ENCODE results near the gene KRT74. TPM values are rescaled to one million over a fixed set of nuclear protein-coding genes. Genes with fewer than 3 reads are reported as not detected.

The KRT74 gene
- polyA plus RNA-seq, 1 donor (not counting 4 experiments of a cell fraction or from before 2014, with no cell fraction given): 0.17 TPM

DNA sequence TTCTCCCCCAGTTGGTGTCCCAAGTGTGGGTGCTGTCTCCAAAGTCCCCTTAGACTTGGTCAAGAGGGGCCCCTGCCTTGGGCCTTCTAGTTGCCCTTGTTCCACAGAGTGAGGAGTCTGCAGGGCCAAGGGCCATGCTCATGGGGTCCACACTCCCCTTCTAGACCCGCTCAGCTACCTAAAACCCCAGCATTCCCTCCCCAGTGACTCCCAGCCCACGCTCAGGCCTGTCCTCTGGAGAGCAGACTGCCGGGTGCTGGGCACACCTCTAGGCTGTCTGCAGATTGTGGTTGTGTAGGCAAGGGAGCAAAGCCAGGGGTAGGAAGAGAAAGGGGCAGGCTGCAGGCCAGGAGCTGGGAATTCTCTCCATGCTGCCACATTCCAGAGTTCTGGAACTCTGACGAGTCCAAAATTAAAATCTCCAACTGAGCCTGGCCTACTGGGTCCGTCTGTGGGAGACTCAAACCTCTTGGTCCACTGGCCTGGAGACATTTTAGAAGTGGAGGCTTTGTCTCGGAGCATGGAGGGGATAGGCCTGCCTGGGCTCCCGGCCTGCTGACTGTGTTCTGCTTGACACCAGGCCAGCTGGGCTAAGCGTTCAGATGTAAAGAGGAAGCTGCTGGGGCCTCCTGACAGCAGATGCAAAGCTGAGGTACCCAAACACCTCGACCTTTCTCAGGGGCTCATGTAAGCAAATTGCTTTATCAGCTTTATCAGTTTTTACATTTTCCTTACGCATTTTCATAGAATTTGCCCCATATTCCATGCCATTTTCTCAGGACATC lies 39.8 kb downstream of the KRT74 start:
- H3K4me1 ChIP-seq (ENCODE audit: control insufficient read depth, extremely low read depth, insufficient read depth, low read length): peaks cover 12% of the 10 kb centered on the region
- no peak overlapping the region for H3K9ac ChIP-seq (ENCODE audit: control insufficient read depth, extremely low read depth, insufficient read depth, low read length)
- no peak for TF ChIP-seq EZH2 (IDR thresholded peaks at IDR 0.05; ENCODE audit: low read length)
- TF ChIP-seq, protein P1, sequence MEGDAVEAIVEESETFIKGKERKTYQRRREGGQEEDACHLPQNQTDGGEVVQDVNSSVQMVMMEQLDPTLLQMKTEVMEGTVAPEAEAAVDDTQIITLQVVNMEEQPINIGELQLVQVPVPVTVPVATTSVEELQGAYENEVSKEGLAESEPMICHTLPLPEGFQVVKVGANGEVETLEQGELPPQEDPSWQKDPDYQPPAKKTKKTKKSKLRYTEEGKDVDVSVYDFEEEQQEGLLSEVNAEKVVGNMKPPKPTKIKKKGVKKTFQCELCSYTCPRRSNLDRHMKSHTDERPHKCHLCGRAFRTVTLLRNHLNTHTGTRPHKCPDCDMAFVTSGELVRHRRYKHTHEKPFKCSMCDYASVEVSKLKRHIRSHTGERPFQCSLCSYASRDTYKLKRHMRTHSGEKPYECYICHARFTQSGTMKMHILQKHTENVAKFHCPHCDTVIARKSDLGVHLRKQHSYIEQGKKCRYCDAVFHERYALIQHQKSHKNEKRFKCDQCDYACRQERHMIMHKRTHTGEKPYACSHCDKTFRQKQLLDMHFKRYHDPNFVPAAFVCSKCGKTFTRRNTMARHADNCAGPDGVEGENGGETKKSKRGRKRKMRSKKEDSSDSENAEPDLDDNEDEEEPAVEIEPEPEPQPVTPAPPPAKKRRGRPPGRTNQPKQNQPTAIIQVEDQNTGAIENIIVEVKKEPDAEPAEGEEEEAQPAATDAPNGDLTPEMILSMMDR (optimal IDR thresholded peaks at IDR 0.05 in 1 of 3, IDR thresholded peaks at IDR 0.05 in 1 of 3, conservative IDR thresholded peaks at IDR 0.05 in 1 of 3; ENCODE audit: extremely low read depth in 1 of 3, insufficient read depth in 2 of 3, low read length in 3 of 3): no peak
- H3K4me2 ChIP-seq (ENCODE audit: control insufficient read depth, extremely low read depth, insufficient read depth, low read depth, low read length): no peak overlapping the region
- FAIRE-seq (no peak), DNase-seq (ENCODE audit: low read depth, low spot score) (no peak)
- no peak overlapping the region for H3K4me3 ChIP-seq (ENCODE audit: control insufficient read depth in 2 of 3, extremely low read depth in 1 of 3, insufficient read depth in 2 of 3, low read depth in 1 of 3, low read length in 3 of 3)
- H4K20me1 ChIP-seq (ENCODE audit: control insufficient read depth, extremely low read depth, insufficient read depth, low read length): no peaks in the 10 kb centered on the region
- H2AFZ ChIP-seq (ENCODE audit: control insufficient read depth, low read length): no peak overlapping the region
- H3K27me3 ChIP-seq (ENCODE audit: control insufficient read depth, extremely low read depth, insufficient read depth, low read length): no peaks in the 10 kb centered on the region
- H3K36me3 ChIP-seq (ENCODE audit: control insufficient read depth in 2 of 2, extremely low read depth in 1 of 2, insufficient read depth in 2 of 2, low read length in 2 of 2): no peaks in the 10 kb centered on the region
- H3K9me1 ChIP-seq (ENCODE audit: control insufficient read depth, extremely low read depth, insufficient read depth, low read length): no peaks in the 10 kb centered on the region
- H3K79me2 ChIP-seq (ENCODE audit: control insufficient read depth, insufficient read depth, low read length): no peaks in the 10 kb centered on the region
- H3K9me3 ChIP-seq (ENCODE audit: control insufficient read depth, low read depth, low read length): no peaks in the 10 kb centered on the region
- H3K27ac ChIP-seq (ENCODE audit: control insufficient read depth, insufficient read depth, low read length): no peak overlapping the region
- dilution Hi-C loops (cut with MboI; ENCODE audit: extremely low pct_ligation_motif_present, low sequenced_read_pairs): no loop called here

DNA sequence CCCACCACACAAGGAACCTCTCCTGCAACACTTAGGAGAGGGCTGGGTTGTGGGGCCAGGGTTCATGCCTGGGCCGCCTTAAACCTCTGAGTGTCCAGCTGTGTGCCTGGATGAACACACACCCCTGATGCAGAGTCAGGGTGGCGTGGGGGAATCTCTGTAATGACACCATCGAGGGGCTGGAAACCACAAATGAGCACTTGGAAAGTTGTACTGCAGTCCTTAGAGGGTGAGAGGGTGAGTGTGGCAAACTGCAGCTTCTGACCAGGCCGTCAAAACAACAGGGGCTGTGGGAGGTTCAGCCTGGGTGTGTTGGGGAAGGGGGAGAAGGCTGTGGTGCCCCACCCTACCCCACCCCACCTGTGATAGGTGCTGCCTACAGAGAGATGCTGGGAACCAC lies 41.0 kb downstream of the KRT74 start:
- FAIRE-seq: no peak
- no peaks in the 10 kb centered on the region for H3K36me3 ChIP-seq (ENCODE audit: control insufficient read depth in 2 of 2, extremely low read depth in 1 of 2, insufficient read depth in 2 of 2, low read length in 2 of 2)
- no peaks in the 10 kb centered on the region for H3K9me1 ChIP-seq (ENCODE audit: control insufficient read depth, extremely low read depth, insufficient read depth, low read length)
- H3K79me2 ChIP-seq (ENCODE audit: control insufficient read depth, insufficient read depth, low read length): no peaks in the 10 kb centered on the region
- no peak overlapping the region for H3K4me3 ChIP-seq (ENCODE audit: control insufficient read depth in 2 of 3, extremely low read depth in 1 of 3, insufficient read depth in 2 of 3, low read depth in 1 of 3, low read length in 3 of 3)
- no peaks in the 10 kb centered on the region for H4K20me1 ChIP-seq (ENCODE audit: control insufficient read depth, extremely low read depth, insufficient read depth, low read length)
- no peak overlapping the region for H3K4me2 ChIP-seq (ENCODE audit: control insufficient read depth, extremely low read depth, insufficient read depth, low read depth, low read length)
- no peak overlapping the region for H2AFZ ChIP-seq (ENCODE audit: control insufficient read depth, low read length)
- TF ChIP-seq, protein P1 (optimal IDR thresholded peaks at IDR 0.05 in 1 of 3, IDR thresholded peaks at IDR 0.05 in 1 of 3, conservative IDR thresholded peaks at IDR 0.05 in 1 of 3; ENCODE audit: extremely low read depth in 1 of 3, insufficient read depth in 2 of 3, low read length in 3 of 3): no peak
- TF ChIP-seq EZH2 (IDR thresholded peaks at IDR 0.05; ENCODE audit: low read length): no peak
- no peaks in the 10 kb centered on the region for H3K9me3 ChIP-seq (ENCODE audit: control insufficient read depth, low read depth, low read length)
- no peak for DNase-seq (ENCODE audit: low read depth, low spot score)
- no peak overlapping the region for H3K9ac ChIP-seq (ENCODE audit: control insufficient read depth, extremely low read depth, insufficient read depth, low read length)
- H3K27ac ChIP-seq (ENCODE audit: control insufficient read depth, insufficient read depth, low read length): no peak overlapping the region
- dilution Hi-C loops (cut with MboI; ENCODE audit: extremely low pct_ligation_motif_present, low sequenced_read_pairs): no loop called here
- H3K27me3 ChIP-seq (ENCODE audit: control insufficient read depth, extremely low read depth, insufficient read depth, low read length): no peaks in the 10 kb centered on the region
- H3K4me1 ChIP-seq (ENCODE audit: control insufficient read depth, extremely low read depth, insufficient read depth, low read length): peaks cover 5% of the 10 kb centered on the region
